ENCODE results near the gene RAB31.

DNA sequence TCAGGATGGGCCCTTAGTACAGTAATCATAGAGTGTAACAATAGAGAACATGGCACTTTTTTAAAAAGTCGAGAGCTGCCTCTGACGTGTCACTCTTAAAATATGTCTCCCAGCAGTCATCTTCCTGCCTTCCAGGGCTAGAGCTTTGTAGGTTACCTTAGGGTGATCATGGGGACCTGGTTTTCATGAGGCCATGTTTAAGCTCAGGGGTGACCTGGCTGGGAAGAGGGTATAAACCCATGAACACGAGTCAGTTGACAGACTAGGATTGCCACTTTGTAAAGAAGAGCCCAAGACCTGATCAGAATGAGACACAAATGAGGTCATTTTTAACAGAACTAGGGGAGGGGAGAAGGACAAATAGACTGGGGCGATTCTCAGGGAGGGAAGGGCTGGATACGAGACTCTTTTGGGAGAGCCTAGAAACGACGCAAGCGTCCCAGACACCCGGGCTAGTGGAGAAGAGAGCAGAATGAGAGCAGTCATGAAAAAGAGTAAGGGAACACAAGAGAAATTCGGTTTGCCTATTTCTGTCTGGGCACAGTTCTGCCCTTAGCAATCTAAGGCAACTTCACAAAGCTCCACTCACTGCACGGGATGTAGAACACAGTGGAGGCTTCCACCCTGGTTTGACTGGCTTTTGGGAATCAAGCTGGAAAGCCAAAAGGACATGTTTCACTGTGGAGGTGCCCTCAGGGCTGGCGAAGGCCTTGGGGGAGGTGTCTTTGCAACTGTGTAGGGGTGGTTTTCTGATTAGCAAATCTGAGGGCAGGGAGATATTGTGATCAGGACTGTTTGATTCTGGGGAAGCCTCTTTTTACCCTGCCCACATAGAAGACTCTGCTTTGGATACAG lies 1.8 kb upstream of the RAB31 start:
- no peak for TF ChIP-seq POLR2A (IDR thresholded peaks at IDR 0.05)
- TF ChIP-seq, protein P1, sequence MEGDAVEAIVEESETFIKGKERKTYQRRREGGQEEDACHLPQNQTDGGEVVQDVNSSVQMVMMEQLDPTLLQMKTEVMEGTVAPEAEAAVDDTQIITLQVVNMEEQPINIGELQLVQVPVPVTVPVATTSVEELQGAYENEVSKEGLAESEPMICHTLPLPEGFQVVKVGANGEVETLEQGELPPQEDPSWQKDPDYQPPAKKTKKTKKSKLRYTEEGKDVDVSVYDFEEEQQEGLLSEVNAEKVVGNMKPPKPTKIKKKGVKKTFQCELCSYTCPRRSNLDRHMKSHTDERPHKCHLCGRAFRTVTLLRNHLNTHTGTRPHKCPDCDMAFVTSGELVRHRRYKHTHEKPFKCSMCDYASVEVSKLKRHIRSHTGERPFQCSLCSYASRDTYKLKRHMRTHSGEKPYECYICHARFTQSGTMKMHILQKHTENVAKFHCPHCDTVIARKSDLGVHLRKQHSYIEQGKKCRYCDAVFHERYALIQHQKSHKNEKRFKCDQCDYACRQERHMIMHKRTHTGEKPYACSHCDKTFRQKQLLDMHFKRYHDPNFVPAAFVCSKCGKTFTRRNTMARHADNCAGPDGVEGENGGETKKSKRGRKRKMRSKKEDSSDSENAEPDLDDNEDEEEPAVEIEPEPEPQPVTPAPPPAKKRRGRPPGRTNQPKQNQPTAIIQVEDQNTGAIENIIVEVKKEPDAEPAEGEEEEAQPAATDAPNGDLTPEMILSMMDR (IDR thresholded peaks at IDR 0.05) = no peak
